ENCODE results near the gene SNORC. TPM values are rescaled to one million over a fixed set of nuclear protein-coding genes. Genes with fewer than 3 reads are reported as not detected.
"Not testable (repeated sequence)": the region's sequence is repeated elsewhere in the genome, so short reads cannot be mapped to it uniquely, and the experiment has no call there.

Gene SNORC
- total RNA-seq, 2 donors from 2014 or later, result 1.7 to 8.0 TPM

DNA sequence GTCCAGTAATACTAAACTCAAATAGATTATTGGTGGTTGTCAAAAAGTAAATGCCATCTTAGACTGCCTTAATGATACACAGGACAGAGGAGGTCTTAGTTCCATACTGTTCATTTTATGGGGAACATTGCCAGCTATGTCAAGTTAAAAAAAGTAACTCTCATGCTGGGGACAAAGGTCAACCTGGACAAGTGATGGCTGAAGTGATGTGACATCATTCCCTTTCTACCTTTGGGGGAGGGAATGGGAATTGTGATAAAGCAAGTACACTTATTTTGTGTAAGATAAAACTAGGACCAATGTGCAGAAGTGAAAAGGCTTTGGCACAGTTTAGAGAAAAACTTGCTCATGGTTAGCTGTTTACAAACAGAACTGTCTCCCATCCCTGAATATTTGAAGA, 24.0 kb upstream of the SNORC start:
- Histone ChIP-seq H3K27ac (no peak overlapping the region), H3K4me1 (replicated peaks) (no peaks in the 10 kb centered on the region), H3K9me3 (no peaks in the 10 kb centered on the region), H3K36me3 (no peaks in the 10 kb centered on the region), H3K4me3 (no peak overlapping the region), H3K27me3 (replicated peaks; ENCODE audit: insufficient read depth) (no peaks in the 10 kb centered on the region)
- no peak for DNase-seq (ENCODE audit: low spot score)
- TF ChIP-seq POLR2AphosphoS5 (IDR thresholded peaks at IDR 0.05), result no peak
- no peak for TF ChIP-seq POLR2A (IDR thresholded peaks at IDR 0.05)
- TF ChIP-seq, protein P1, sequence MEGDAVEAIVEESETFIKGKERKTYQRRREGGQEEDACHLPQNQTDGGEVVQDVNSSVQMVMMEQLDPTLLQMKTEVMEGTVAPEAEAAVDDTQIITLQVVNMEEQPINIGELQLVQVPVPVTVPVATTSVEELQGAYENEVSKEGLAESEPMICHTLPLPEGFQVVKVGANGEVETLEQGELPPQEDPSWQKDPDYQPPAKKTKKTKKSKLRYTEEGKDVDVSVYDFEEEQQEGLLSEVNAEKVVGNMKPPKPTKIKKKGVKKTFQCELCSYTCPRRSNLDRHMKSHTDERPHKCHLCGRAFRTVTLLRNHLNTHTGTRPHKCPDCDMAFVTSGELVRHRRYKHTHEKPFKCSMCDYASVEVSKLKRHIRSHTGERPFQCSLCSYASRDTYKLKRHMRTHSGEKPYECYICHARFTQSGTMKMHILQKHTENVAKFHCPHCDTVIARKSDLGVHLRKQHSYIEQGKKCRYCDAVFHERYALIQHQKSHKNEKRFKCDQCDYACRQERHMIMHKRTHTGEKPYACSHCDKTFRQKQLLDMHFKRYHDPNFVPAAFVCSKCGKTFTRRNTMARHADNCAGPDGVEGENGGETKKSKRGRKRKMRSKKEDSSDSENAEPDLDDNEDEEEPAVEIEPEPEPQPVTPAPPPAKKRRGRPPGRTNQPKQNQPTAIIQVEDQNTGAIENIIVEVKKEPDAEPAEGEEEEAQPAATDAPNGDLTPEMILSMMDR (IDR thresholded peaks at IDR 0.05), result no peak
- intact Hi-C loops (cut with DNase I), result no loop called here

DNA sequence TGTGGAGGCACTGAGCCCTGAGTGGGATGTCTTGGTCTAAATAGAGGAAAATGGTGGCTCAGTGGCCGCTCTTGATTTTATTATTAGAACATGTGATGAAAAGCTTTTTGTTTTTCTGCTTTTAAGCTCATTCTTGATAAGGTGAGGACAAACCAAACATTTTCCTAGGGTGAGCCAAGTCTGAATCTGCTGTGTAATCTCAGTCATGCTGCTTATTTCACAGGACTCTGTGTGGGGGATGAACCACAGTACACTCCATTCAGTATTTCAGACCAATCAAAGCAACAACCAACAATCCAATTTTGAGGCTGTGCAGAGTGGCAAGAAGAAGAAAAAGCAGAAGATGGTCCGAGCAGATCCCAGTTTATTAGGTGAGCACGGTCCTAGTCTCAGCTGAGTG, 20.0 kb upstream of the SNORC start:
- intact Hi-C loops (cut with DNase I), result no loop called here
- Histone ChIP-seq H3K36me3 (no peaks in the 10 kb centered on the region), H3K4me1 (replicated peaks) (no peaks in the 10 kb centered on the region), H3K4me3 (no peak overlapping the region), H3K9me3 (no peaks in the 10 kb centered on the region), H3K27ac (no peak overlapping the region), H3K27me3 (replicated peaks; ENCODE audit: insufficient read depth) (no peaks in the 10 kb centered on the region)
- TF ChIP-seq, protein P1 (IDR thresholded peaks at IDR 0.05), result no peak
- TF ChIP-seq POLR2AphosphoS5 (IDR thresholded peaks at IDR 0.05), result no peak
- TF ChIP-seq POLR2A (IDR thresholded peaks at IDR 0.05), result no peak
- WGBS, result 88% methylated on average over 3 of the region's 3 CpGs
- DNase-seq (ENCODE audit: low spot score), result no peak

DNA sequence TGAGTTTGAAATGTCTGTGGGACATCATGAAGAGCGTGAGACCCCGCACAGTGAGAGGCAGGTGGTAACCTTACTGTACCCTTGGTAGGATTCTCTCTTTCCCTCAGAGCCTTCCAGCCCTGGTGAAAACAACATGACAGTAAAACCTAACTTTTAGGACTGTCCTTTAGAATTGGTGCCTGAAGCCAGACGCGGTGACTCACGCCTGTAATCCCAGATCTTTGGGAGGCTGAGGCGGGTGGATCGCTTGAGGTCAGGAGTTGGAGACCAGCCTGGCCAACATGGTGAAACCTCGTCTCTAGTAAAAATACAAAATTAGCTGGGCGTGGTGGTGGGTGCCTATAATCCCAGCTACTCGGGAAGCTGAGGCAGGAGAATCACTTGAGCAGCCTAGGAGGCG, 18.0 kb upstream of the SNORC start:
- intact Hi-C loops (cut with DNase I), result loop anchor here (2.0 kb wide), 1 partner anchor 399 kb away; the partner anchor contains the start of gene ATG16L1
- not testable (repeated sequence) for H3K36me3 ChIP-seq; H3K4me1 ChIP-seq (replicated peaks); DNase-seq (ENCODE audit: low spot score); H3K27me3 ChIP-seq (replicated peaks; ENCODE audit: insufficient read depth); H3K4me3 ChIP-seq; H3K27ac ChIP-seq; H3K9me3 ChIP-seq
- 91% methylated on average over 11 of the region's 11 CpGs for WGBS

DNA sequence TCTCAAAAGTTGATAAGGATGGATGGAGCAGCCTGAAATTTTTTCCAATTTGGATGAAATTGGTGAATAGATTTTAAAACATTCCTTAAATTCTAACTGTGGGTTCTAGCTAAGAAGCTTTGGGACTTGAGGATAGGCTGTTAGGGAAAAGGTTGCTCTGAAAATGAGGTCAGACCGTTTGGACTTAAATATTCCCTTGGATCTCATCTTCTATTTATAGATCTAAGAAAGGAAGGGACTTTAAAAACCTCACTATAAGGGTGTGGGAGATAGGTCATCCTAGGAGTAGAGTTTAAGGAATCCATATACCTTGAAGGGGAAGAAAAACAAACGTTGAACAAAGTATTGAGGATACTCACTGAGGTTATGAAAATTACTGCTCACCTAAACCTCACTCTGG, 17.4 kb upstream of the SNORC start:
- no peaks in the 10 kb centered on the region for H3K27me3 ChIP-seq (replicated peaks; ENCODE audit: insufficient read depth)
- no peaks in the 10 kb centered on the region for H3K9me3 ChIP-seq
- intact Hi-C loops (cut with DNase I), result loop anchor here (2.0 kb wide), 1 partner anchor 398 kb away; the partner anchor contains the start of gene ATG16L1
- no peak overlapping the region for H3K27ac ChIP-seq
- TF ChIP-seq POLR2A (IDR thresholded peaks at IDR 0.05) (no peak), POLR2AphosphoS5 (IDR thresholded peaks at IDR 0.05) (no peak)
- TF ChIP-seq, protein P1 (IDR thresholded peaks at IDR 0.05), result no peak
- no peaks in the 10 kb centered on the region for H3K4me1 ChIP-seq (replicated peaks)
- no peaks in the 10 kb centered on the region for H3K36me3 ChIP-seq
- H3K4me3 ChIP-seq, result no peak overlapping the region
- no peak for DNase-seq (ENCODE audit: low spot score)
- WGBS, result 46% methylated on average over 2 of the region's 2 CpGs

DNA sequence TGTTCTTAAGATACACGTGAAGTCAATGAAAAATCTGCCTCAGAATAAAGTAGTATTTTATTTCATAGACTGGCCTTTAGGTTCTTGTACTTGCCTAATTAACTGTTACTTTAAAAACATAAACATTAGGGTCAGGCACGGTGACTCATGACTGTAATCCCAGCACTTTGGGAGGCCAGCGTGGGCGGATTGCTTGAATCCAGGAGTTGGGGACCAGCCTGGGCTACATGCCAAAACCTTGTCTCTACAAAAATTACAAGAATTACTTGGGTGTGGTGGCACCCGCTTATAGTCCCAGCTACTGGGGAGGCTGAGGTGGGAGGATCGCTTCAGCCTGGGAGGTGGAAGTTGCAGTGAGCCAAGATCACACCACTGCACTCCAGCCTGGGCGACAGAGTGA, 16.0 kb upstream of the SNORC start:
- H3K4me1 ChIP-seq (replicated peaks), result no peaks in the 10 kb centered on the region
- intact Hi-C loops (cut with DNase I), result no loop called here
- DNase-seq (ENCODE audit: low spot score), result no peak
- TF ChIP-seq POLR2A (IDR thresholded peaks at IDR 0.05) (no peak), POLR2AphosphoS5 (IDR thresholded peaks at IDR 0.05) (no peak)
- TF ChIP-seq, protein P1 (IDR thresholded peaks at IDR 0.05), result no peak
- H3K36me3 ChIP-seq, result no peaks in the 10 kb centered on the region
- H3K9me3 ChIP-seq, result no peaks in the 10 kb centered on the region
- H3K27ac ChIP-seq, result no peak overlapping the region
- no peak overlapping the region for H3K4me3 ChIP-seq
- 50% methylated on average over 7 of the region's 7 CpGs for WGBS
- H3K27me3 ChIP-seq (replicated peaks; ENCODE audit: insufficient read depth), result no peaks in the 10 kb centered on the region

Measured in prostate gland (tissue), 2 donors.